ENCODE data around the gene TSGA10IP.

- TF ChIP-seq CTCF (IDR thresholded peaks at IDR 0.05) (no peak), POLR2A (IDR thresholded peaks at IDR 0.05) (no peak)
Observed at GRCh38 chr11:65992056-65992455, 46.8 kb downstream of the TSGA10IP start.
